T-cell (primary cell): ENCODE measurements around the gene FRMD3. TPM values are rescaled to one million over a fixed set of nuclear protein-coding genes. Genes with fewer than 3 reads are reported as not detected.

Source experiments
- ATAC-seq, 4 experiments: fragments of 200-7000 bp in 3 of 4; fragments of 150-1000 bp in 1 of 4; cut with Tn5 transposase; replicated peaks in 1 of 4; 1 replicate in 3 of 4; 2 replicates in 1 of 4; pipeline ENCODE4 v1.10.0; 2021; ENCODE audit warnings: moderate library complexity in 3 of 4, mild to moderate bottlenecking in 2 of 4, moderate number of reproducible peaks in 1 of 4
- CTCF ChIA-PET, 2 donors: fragments of 300-600 bp; sonication (Branson Sonifier 250); formaldehyde crosslinking; loops; one replicate each; lab custom pipeline; 2022; ENCODE audit warnings: antibody characterized with exemption in 2 of 2; lab: Charles Lee
- POLR2A ChIA-PET, 2 donors: fragments of 300-600 bp; sonication (Branson Sonifier 250); formaldehyde crosslinking; loops; one replicate each; lab custom pipeline; 2022; ENCODE audit warnings: antibody characterized with exemption in 2 of 2; lab: Charles Lee
- DNase-seq, 35 experiments: peaks; one replicate each; pipeline versions ENCODE4 v3.0.0 to v3.0.0-alpha.2; 2013 to 2023
- H3K27ac ChIP-seq: one replicate; pipeline ENCODE4 v1.5.1; 2013; ENCODE audit warnings: low read length
- H3K27me3 ChIP-seq, 2 experiments: replicated peaks in 1 of 2; 1 replicate in 1 of 2; 2 replicates in 1 of 2; pipeline versions ENCODE4 v1.6.1 to v1.7.0; 2013; ENCODE audit warnings: low read length in 1 of 2, mixed read lengths in 1 of 2; ENCODE audit not compliant: control insufficient read depth in 2 of 2, insufficient read depth in 2 of 2; ENCODE audit errors: extremely low read depth in 1 of 2
- H3K36me3 ChIP-seq, 2 donors: 1 replicate in 1 of 2; 2 replicates in 1 of 2; pipeline versions ENCODE4 v1.6.1 to v1.7.0; 2013; ENCODE audit warnings: low read length in 1 of 2; ENCODE audit not compliant: control insufficient read depth in 2 of 2, insufficient read depth in 1 of 2; ENCODE audit errors: extremely low read depth in 1 of 2
- H3K4me1 ChIP-seq, 2 experiments: 1 replicate in 1 of 2; 2 replicates in 1 of 2; pipeline versions ENCODE4 v1.6.1 to v1.7.0; 2013; ENCODE audit warnings: low read length in 2 of 2, mixed read lengths in 1 of 2; ENCODE audit not compliant: insufficient read depth in 2 of 2, control insufficient read depth in 1 of 2; ENCODE audit errors: extremely low read depth in 1 of 2
- H3K4me3 ChIP-seq, 2 donors: 1 replicate in 1 of 2; 2 replicates in 1 of 2; pipeline versions ENCODE4 v1.5.1 to v1.7.0; 2013; ENCODE audit warnings: mild to moderate bottlenecking in 2 of 2, low read length in 1 of 2, moderate library complexity in 1 of 2; ENCODE audit not compliant: control insufficient read depth in 1 of 2; ENCODE audit errors: extremely low read depth in 1 of 2
- H3K9me3 ChIP-seq: 2 replicates; pipeline ENCODE4 v1.7.0; 2013
- H3K27ac Mint-ChIP-seq, 2 donors: one replicate each; pipeline ENCODE4 v1.8.0; 2020 to 2021; ENCODE audit warnings: mild to moderate bottlenecking in 2 of 2, mixed read lengths in 2 of 2
- H3K27me3 Mint-ChIP-seq, 2 donors: one replicate each; pipeline ENCODE4 v1.8.0; 2021 to 2022; ENCODE audit warnings: mixed read lengths in 2 of 2
- H3K36me3 Mint-ChIP-seq: one replicate; pipeline ENCODE4 v1.8.0; 2021; ENCODE audit warnings: mixed read lengths
- H3K4me1 Mint-ChIP-seq, 3 donors: one replicate each; pipeline ENCODE4 v1.8.0; 2020 to 2022; ENCODE audit warnings: mixed read lengths in 3 of 3, mild to moderate bottlenecking in 1 of 3
- H3K4me3 Mint-ChIP-seq, 3 donors: one replicate each; pipeline ENCODE4 v1.8.0; 2020 to 2022; ENCODE audit warnings: mild to moderate bottlenecking in 3 of 3, mixed read lengths in 3 of 3, moderate library complexity in 3 of 3
- H3K9me3 Mint-ChIP-seq, 3 donors: one replicate each; pipeline ENCODE4 v1.8.0; 2020 to 2022; ENCODE audit warnings: mixed read lengths in 3 of 3
- WGBS: methylation state at CpG from one replicate; pipeline ENCODE4 v1.1.5; 2013; ENCODE audit warnings: missing lambda C conversion rate; ENCODE audit not compliant: insufficient coverage; 5-methylcytosine and 5-hydroxymethylcytosine counted together
- total RNA-seq, 35 experiments: library from RNA in 6 of 35; stranded (reverse) in 6 of 35; fragments of 120-200 nt in 1 of 35; gene quantifications; one replicate each; pipeline versions ENCODE4 v1.2.1 to v1.2.4 and lab custom pipeline; 2013 to 2026

Gene FRMD3
- total RNA-seq, 5 donors from 2014 or later (not counting 1 experiment from before 2014, with no cell fraction given) = 0.35 to 1.2 (median 0.55) TPM

DNA sequence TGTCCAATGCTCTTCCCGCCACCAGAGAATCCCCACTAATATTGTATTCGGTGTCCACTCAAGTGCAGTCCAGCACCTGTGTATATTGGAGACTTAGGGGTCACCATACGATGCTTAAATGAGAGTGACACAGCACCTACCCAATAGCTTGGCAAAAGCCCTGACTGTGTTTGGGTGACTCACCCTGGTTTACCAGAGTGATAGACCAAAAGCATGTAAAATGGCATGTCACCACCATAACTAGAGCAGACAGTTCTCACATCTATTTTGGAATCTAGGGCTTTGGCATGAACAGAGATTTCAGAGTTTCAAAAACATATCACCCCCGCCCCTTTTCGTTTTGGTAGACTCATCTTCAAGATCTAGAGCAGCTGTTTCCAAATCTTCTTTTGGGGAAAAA is 257.9 kb downstream of the FRMD3 start:
- Histone ChIP-seq H3K4me1 (no peaks in the 10 kb centered on the region), H3K36me3 (no peaks in the 10 kb centered on the region), H3K4me3 (no peak overlapping the region), H3K9me3 (no peaks in the 10 kb centered on the region), H3K27ac (no peak overlapping the region), H3K27me3 (no peaks in the 10 kb centered on the region)
- Mint-ChIP-seq H3K4me3 (no peak overlapping the region), H3K27me3 (no peaks in the 10 kb centered on the region), H3K36me3 (no peaks in the 10 kb centered on the region), H3K9me3 (peaks cover 0 to 3% (median 0%) of the 10 kb centered on the region in 3 donors), H3K4me1 (no peaks in the 10 kb centered on the region), H3K27ac (no peak overlapping the region)
- ATAC-seq (no peak), DNase-seq (no peak)
- POLR2A ChIA-PET = no interaction called here
- WGBS = no CpG with 5 or more reads among the region's 5 CpGs
- CTCF ChIA-PET = no interaction called here

DNA sequence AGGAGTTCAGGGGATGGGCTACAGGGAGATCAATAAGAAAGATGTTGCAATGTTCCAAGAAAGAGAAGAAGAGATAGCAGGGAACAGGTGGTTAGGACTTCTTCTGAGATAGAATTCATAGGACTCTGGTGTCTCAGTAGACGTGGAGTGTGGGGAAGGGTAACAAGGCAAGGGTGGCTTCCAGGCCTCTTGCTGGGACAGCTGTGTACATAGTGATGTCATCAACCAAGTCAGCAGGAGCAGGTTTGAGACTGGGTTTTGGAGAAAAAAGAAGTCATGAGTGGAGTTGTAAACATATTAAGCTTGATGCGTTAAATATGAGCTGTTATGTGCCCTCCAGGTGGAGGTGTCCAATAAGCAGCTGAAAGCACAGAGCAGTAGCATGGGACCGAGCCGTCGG is 263.4 kb downstream of the FRMD3 start:
- ChIA-PET POLR2A (interaction anchor here in 1 of 2 donors (0.9 kb wide), 1 partner anchor 1889 kb away, joined by 3 read pairs; no protein-coding TSS in a partner anchor), CTCF (interaction anchor here in 1 of 2 donors (0.6 kb wide), 1 partner anchor 1032 kb away, joined by 3 read pairs; no protein-coding TSS in a partner anchor)
- Mint-ChIP-seq H3K27me3 (no peaks in the 10 kb centered on the region), H3K36me3 (no peaks in the 10 kb centered on the region), H3K9me3 (peaks cover 0 to 3% (median 0%) of the 10 kb centered on the region in 3 donors), H3K4me1 (no peaks in the 10 kb centered on the region), H3K27ac (no peak overlapping the region), H3K4me3 (no peak overlapping the region)
- Histone ChIP-seq H3K4me3 (no peak overlapping the region), H3K36me3 (no peaks in the 10 kb centered on the region), H3K27ac (no peak overlapping the region), H3K27me3 (no peaks in the 10 kb centered on the region), H3K9me3 (no peaks in the 10 kb centered on the region), H3K4me1 (no peaks in the 10 kb centered on the region)
- ATAC-seq (no peak), DNase-seq (no peak)
- whole genome bisulfite sequencing = 88% methylated on average over 5 of the region's 5 CpGs

DNA sequence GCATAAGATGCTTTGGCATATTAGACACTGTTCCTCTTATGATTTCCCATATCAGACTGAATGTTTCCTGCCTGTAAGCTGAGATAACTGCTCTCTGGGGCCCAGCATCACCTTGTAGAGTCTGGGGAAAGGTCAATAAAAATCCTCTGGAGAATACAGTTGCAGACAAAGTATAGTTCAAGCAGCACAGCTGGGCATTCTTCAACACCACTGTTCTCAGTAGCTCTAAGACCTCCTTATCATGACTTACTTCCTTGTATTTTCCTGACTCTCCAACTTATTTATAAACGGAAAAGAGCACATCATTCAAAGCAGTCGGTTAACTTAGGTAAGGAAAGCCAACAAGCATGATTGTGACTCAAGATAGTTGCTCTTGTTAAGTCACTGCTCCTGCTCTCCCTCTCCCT is 266.5 kb downstream of the FRMD3 start:
- no peak for ATAC-seq
- CTCF ChIA-PET = no interaction called here
- no peak for DNase-seq

DNA sequence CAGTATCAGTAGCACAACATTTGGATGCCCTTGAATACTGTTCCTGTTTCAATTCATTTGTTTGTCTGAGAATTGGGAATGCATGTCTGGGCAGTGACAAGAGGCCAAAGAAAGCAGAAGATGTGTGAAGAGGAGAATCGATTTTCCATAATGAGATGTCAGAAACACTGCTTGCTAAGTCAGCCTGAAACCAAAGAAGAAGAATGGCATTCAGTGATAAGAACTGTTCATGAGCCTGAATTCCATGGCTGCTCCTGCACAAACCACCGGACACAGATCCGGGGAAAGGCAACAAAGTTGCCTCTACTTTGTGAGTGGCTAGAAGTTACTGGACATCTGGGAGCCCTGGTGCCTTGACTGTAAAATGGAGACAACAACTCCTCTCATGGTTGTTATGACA is 268.1 kb downstream of the FRMD3 start:
- Histone ChIP-seq H3K27me3 (no peaks in the 10 kb centered on the region), H3K9me3 (no peaks in the 10 kb centered on the region), H3K4me1 (no peaks in the 10 kb centered on the region), H3K27ac (no peak overlapping the region), H3K4me3 (no peak overlapping the region), H3K36me3 (no peaks in the 10 kb centered on the region)
- H3K27me3 Mint-ChIP-seq = no peaks in the 10 kb centered on the region
- no peak for ATAC-seq
- ChIA-PET CTCF (no interaction called here), POLR2A (no interaction called here)
- H3K4me1 Mint-ChIP-seq = no peaks in the 10 kb centered on the region
- no peaks in the 10 kb centered on the region for H3K9me3 Mint-ChIP-seq
- no peaks in the 10 kb centered on the region for H3K36me3 Mint-ChIP-seq
- no peak overlapping the region for H3K4me3 Mint-ChIP-seq
- H3K27ac Mint-ChIP-seq = no peak overlapping the region
- 62% methylated on average over 2 of the region's 3 CpGs for WGBS
- no peak for DNase-seq

More for the DNA sequence above, 266.5 kb downstream of the FRMD3 start:
- Mint-ChIP-seq H3K9me3 (no peaks in the 10 kb centered on the region), H3K27me3 (no peaks in the 10 kb centered on the region), H3K36me3 (no peaks in the 10 kb centered on the region), H3K27ac (no peak overlapping the region), H3K4me3 (no peak overlapping the region), H3K4me1 (no peaks in the 10 kb centered on the region)
- Histone ChIP-seq H3K27ac (no peak overlapping the region), H3K9me3 (no peaks in the 10 kb centered on the region), H3K36me3 (no peaks in the 10 kb centered on the region), H3K4me1 (no peaks in the 10 kb centered on the region), H3K4me3 (no peak overlapping the region), H3K27me3 (no peaks in the 10 kb centered on the region)
- 40% methylated on average over 1 of the region's 2 CpGs for WGBS
- POLR2A ChIA-PET = no interaction called here

DNA sequence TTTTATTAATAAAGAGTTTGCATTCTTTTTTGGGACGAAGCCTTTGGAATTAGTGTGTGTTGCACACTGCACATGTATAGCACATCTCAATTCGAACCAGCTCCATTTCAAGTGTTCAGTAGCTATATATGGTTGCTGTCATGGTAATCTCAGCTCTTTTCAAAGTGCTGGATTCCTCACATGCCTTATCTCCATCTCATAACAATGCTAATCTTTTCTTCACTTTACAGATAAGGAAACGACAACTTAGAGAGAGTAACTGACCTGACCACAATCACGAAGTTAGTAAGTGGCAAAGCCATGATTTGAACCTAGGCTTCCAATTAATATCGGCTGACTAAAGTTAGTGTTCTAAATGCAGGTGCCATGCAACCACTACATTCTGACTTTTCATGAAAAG is 270.5 kb downstream of the FRMD3 start:
- POLR2A ChIA-PET = no interaction called here
- H3K4me3 Mint-ChIP-seq = no peak overlapping the region
- H3K4me3 ChIP-seq = no peak overlapping the region

DNA sequence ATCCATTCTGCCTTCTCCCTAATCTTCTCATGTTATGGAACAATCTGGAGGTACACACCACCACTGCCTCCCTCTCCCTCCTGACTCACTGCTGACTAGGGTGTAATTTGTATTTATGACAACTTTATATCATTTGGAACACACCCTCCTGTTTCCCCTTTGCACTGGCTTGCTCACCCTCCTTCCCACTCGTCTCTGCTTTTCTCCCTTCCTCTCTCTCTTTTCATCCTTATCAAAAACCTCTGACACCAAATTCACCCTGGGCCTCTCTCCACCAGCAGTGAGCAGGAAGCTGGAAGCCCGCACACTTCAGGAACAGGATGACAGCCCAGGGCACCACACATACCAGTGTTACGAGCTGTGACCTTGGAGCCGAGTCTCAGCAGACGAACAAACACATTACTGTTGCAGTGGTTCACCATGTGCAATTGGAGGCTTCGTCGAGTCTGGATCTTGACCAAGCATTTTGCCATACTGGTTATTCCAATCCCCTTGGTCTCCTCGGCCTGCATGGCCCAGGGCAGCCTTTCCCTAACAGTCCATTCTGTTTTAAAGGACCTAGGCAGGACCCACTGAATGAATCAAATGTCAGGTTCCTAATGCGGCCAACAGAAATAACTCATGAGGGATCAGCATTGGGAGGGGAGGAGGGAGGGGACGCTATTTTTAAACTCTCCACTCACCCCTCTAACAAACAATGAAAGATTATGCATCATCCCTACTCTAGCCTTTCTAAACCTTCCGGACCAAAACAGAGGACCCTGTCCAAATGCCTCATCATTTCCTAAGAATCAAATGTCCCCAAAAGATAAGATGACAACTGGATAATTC is 271.3 kb downstream of the FRMD3 start:
- no peak overlapping the region for H3K4me3 ChIP-seq
- Mint-ChIP-seq H3K9me3 (no peaks in the 10 kb centered on the region), H3K36me3 (no peaks in the 10 kb centered on the region), H3K4me1 (no peaks in the 10 kb centered on the region), H3K27me3 (no peaks in the 10 kb centered on the region), H3K4me3 (no peak overlapping the region), H3K27ac (no peak overlapping the region)
- ChIA-PET CTCF (no interaction called here), POLR2A (no interaction called here)
- H3K36me3 ChIP-seq = no peaks in the 10 kb centered on the region
- H3K9me3 ChIP-seq = no peaks in the 10 kb centered on the region
- no peak overlapping the region for H3K27ac ChIP-seq
- no peaks in the 10 kb centered on the region for H3K27me3 ChIP-seq
- ATAC-seq = no peak
- no peaks in the 10 kb centered on the region for H3K4me1 ChIP-seq
- no peak for DNase-seq
- 75% methylated on average over 9 of the region's 11 CpGs for WGBS

More for the DNA sequence above, 270.5 kb downstream of the FRMD3 start:
- Mint-ChIP-seq H3K36me3 (no peaks in the 10 kb centered on the region), H3K27me3 (no peaks in the 10 kb centered on the region), H3K4me1 (no peaks in the 10 kb centered on the region), H3K27ac (no peak overlapping the region), H3K9me3 (no peaks in the 10 kb centered on the region)
- no peak for DNase-seq
- ATAC-seq = no peak
- 80% methylated on average over 3 of the region's 5 CpGs for WGBS
- no peak overlapping the region for H3K27ac ChIP-seq
- CTCF ChIA-PET = interaction anchor here in 1 of 2 donors (0.5 kb wide), 1 partner anchor 16 kb away, joined by 4 read pairs; no protein-coding TSS in a partner anchor
- H3K9me3 ChIP-seq = no peaks in the 10 kb centered on the region
- H3K4me1 ChIP-seq = no peaks in the 10 kb centered on the region
- no peaks in the 10 kb centered on the region for H3K36me3 ChIP-seq
- H3K27me3 ChIP-seq = no peaks in the 10 kb centered on the region
